CD8-positive, alpha-beta memory T cell (primary cell): ENCODE results near the gene VWA8. TPM values are rescaled to one million over a fixed set of nuclear protein-coding genes. Genes with fewer than 3 reads are reported as not detected.

Experiments
- CTCF ChIA-PET: fragments of 350-600 bp; sonication (Branson Sonifier 250); formaldehyde crosslinking; loops from one replicate; lab custom pipeline; 2021; ENCODE audit warnings: antibody characterized with exemption; lab: Charles Lee
- POLR2A ChIA-PET: fragments of 350-600 bp; sonication (Branson Sonifier 250); formaldehyde crosslinking; loops from one replicate; lab custom pipeline; 2021; ENCODE audit warnings: antibody characterized with exemption; lab: Charles Lee
- DNase-seq, 5 donors: peaks; one replicate each; pipeline versions ENCODE4 v3.0.0 to v3.0.0-alpha.2; 2020 to 2022; ENCODE audit warnings: mixed read lengths in 1 of 5
- H3K27ac ChIP-seq: one replicate; pipeline ENCODE4 v1.7.0; 2013; ENCODE audit warnings: low read depth, mild to moderate bottlenecking, low read length, moderate library complexity
- H3K27me3 ChIP-seq: 2 replicates; pipeline ENCODE4 v1.7.0; 2013; ENCODE audit warnings: low read length, mild to moderate bottlenecking; ENCODE audit not compliant: insufficient read depth, poor library complexity, severe bottlenecking
- H3K36me3 ChIP-seq: 2 replicates; pipeline ENCODE4 v1.7.0; 2013; ENCODE audit warnings: mild to moderate bottlenecking, low read length, moderate library complexity; ENCODE audit not compliant: insufficient read depth
- H3K4me1 ChIP-seq: 2 replicates; pipeline ENCODE4 v1.7.0; 2013; ENCODE audit warnings: mild to moderate bottlenecking, low read length, moderate library complexity; ENCODE audit not compliant: insufficient read depth
- H3K4me3 ChIP-seq: 2 replicates; pipeline ENCODE4 v1.7.0; 2013; ENCODE audit warnings: mild to moderate bottlenecking, low read length
- H3K9me3 ChIP-seq: 2 replicates; pipeline ENCODE4 v1.7.0; 2013; ENCODE audit warnings: mild to moderate bottlenecking, low read length
- H3K27ac Mint-ChIP-seq, 8 donors: one replicate each; pipeline ENCODE4 v1.8.0; 2020 to 2021; ENCODE audit warnings: mixed read lengths in 8 of 8, mild to moderate bottlenecking in 6 of 8, inconsistent platforms in 3 of 8, moderate library complexity in 3 of 8
- H3K27me3 Mint-ChIP-seq, 2 donors: one replicate each; pipeline ENCODE4 v1.8.0; 2020 to 2021; ENCODE audit warnings: mixed read lengths in 2 of 2, mild to moderate bottlenecking in 1 of 2, moderate library complexity in 1 of 2
- H3K36me3 Mint-ChIP-seq, 3 donors: one replicate each; pipeline ENCODE4 v1.8.0; 2020 to 2021; ENCODE audit warnings: mixed read lengths in 3 of 3, inconsistent platforms in 1 of 3, mild to moderate bottlenecking in 1 of 3
- H3K4me1 Mint-ChIP-seq, 3 donors: one replicate each; pipeline ENCODE4 v1.8.0; 2020 to 2021; ENCODE audit warnings: mixed read lengths in 3 of 3, inconsistent platforms in 1 of 3, mild to moderate bottlenecking in 1 of 3
- H3K4me3 Mint-ChIP-seq, 7 donors: one replicate each; pipeline ENCODE4 v1.8.0; 2020 to 2021; ENCODE audit warnings: mixed read lengths in 7 of 7, mild to moderate bottlenecking in 6 of 7, moderate library complexity in 4 of 7, inconsistent platforms in 2 of 7
- H3K9me3 Mint-ChIP-seq, 5 donors: one replicate each; pipeline ENCODE4 v1.8.0; 2020 to 2022; ENCODE audit warnings: mixed read lengths in 5 of 5, mild to moderate bottlenecking in 3 of 5, moderate library complexity in 2 of 5, inconsistent platforms in 1 of 5
- polyA plus RNA-seq: library from polyadenylated mRNA; unstranded; fragments of 300-500 nt; fragmentation: Illumina TruSeq; gene quantifications from one replicate; pipeline ENCODE4 v1.2.3, GENCODE V29; 2021
- total RNA-seq, 2 experiments: library from RNA; stranded (reverse); gene quantifications; one replicate each; pipeline ENCODE4 v1.2.3, GENCODE V29; 2021

The VWA8 gene
- total and polyA plus RNA-seq, 3 experiments from 2014 or later, result 6.9 to 21.3 (median 21.2) TPM

DNA sequence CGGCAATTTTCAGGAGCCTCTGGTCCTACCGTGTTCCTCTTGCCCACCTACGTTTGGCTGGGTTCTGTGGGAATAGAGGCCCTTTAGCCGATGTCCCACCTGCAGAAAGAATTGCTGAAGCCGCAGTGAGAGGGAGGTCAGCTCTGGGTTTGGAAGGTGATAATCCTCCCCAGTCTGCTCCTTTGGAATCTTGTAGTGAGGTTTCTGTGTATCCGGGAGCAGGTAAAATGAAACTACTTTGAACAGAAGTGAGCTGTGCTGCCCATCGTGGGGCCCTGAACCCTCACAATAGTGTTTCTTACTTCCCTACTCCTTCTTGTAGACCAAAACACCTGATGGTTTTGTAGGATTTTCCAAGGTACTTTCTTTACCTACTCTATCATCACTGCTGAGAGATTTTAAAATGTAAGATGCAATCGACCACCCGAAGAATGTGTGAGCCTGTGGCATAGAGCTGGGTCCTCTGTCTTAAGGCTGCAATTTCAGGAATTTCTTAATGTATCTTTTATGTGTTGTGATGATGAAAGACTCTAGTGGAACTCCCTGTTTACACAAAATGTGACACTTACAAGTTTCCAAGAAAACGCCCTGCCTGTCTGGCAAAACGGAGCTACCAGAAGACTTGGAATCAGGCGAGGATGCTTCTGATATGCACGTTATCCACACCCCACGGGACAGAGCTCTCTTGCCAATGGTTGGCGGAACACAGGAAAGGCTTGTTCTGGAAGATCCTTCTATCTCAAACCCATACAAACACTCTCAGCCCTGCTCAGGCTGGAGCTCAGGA, 427.4 kb downstream of the VWA8 start:
- no peak for DNase-seq
- no peak overlapping the region for H3K27ac Mint-ChIP-seq

DNA sequence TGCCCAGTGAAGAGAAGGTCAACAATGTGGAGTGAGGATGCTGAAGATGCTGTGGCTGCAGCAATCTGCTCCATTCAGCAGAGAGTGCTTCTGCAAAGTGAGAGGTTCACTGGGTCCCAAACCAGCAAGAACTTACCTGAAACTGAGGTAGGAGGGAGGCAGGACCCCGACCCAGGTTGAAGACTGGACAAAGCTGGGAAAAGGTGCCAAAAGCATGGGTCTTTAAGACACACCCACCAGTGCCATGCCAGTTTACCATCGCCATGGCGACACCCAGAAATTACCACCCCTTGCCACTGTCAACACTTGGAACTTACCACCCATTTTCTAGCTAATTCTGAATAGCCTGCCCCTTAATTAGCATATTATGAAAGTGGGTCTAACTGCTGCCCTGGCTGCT, 432.9 kb downstream of the VWA8 start:
- Histone ChIP-seq H3K27me3 (no peaks in the 10 kb centered on the region), H3K9me3 (no peaks in the 10 kb centered on the region), H3K4me1 (no peaks in the 10 kb centered on the region), H3K27ac (no peak overlapping the region), H3K4me3 (no peak overlapping the region), H3K36me3 (no peaks in the 10 kb centered on the region)
- POLR2A ChIA-PET, result no interaction called here
- H3K9me3 Mint-ChIP-seq, result no peaks in the 10 kb centered on the region
- DNase-seq, result no peak
- no peak overlapping the region for H3K4me3 Mint-ChIP-seq
- peak overlapping the region in 1 of 8 donors; percentile 57 for H3K27ac Mint-ChIP-seq
- peaks cover 4 to 8% of the 10 kb centered on the region in 2 donors for H3K27me3 Mint-ChIP-seq
- peaks cover 0 to 3% (median 0%) of the 10 kb centered on the region in 3 donors for H3K4me1 Mint-ChIP-seq
- CTCF ChIA-PET, result no interaction called here
- no peaks in the 10 kb centered on the region for H3K36me3 Mint-ChIP-seq

More for the DNA sequence above, 427.4 kb downstream of the VWA8 start:
- POLR2A ChIA-PET, result no interaction called here
- H3K4me3 Mint-ChIP-seq, result no peak overlapping the region
- no peaks in the 10 kb centered on the region for H3K36me3 ChIP-seq
- CTCF ChIA-PET, result no interaction called here
- H3K9me3 Mint-ChIP-seq, result peaks cover 0 to 3% (median 0%) of the 10 kb centered on the region in 5 donors
- no peaks in the 10 kb centered on the region for H3K36me3 Mint-ChIP-seq
- H3K4me3 ChIP-seq, result no peak overlapping the region
- no peak overlapping the region for H3K27ac ChIP-seq
- H3K27me3 Mint-ChIP-seq, result peaks cover under 1 to 2% of the 10 kb centered on the region in 2 donors
- H3K9me3 ChIP-seq, result no peaks in the 10 kb centered on the region
- no peaks in the 10 kb centered on the region for H3K4me1 Mint-ChIP-seq
- no peaks in the 10 kb centered on the region for H3K27me3 ChIP-seq
- no peaks in the 10 kb centered on the region for H3K4me1 ChIP-seq

DNA sequence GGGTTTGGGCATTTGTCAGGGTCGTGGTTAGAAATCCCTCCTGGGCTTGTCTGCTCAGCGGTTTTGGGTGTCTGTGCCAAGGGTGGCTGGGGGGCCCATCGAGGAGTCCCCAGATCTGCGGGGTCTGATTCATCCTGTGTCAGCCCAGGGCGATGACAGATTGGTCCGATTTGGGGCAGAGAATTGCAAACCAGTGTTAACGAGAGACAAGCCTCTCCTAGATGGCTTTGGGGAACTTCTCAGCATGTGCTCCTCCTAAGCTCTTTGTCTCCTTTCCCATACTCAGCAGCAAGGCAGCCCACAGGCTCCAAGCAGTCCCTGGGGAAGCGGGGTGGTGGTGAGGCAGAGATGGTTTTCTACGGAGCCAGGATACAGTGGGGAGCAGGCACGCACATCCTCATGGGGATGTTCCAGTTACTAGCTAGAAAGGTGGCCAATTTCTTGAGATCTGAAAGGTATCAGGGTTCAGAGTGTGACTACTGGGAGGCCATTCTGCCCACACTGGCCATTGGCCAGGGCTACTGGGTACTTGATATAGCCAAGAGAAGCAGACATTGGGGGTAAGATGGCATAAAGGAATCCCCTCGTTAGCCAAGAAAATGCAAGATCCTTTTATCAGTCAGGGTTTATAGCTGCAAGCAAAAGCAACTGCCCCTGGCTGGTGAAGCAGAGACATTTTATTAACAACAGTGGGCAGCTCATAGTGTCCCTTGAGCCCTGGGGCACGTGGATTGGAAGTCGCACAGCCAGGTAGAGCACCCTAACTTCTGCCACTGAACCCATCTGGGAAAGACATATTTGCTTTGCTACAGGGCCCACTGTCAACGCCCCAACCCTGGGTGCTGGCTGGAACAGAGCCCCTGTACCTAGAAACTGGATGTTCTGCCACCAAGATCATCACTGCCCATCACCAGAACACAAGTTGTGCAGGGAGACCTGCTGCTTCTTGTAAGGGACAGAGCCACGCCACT, 440.0 kb downstream of the VWA8 start:
- Mint-ChIP-seq H3K4me3 (no peak overlapping the region), H3K4me1 (peaks cover 0 to 3% (median 0%) of the 10 kb centered on the region in 3 donors), H3K27me3 (peaks cover 0 to 4% of the 10 kb centered on the region in 2 donors), H3K36me3 (peaks cover 0 to 5% (median 3%) of the 10 kb centered on the region in 3 donors), H3K27ac (no peak overlapping the region), H3K9me3 (peaks cover 0 to 2% (median 0%) of the 10 kb centered on the region in 5 donors)
- DNase-seq, result no peak
- H3K27me3 ChIP-seq, result no peaks in the 10 kb centered on the region
- H3K36me3 ChIP-seq, result no peaks in the 10 kb centered on the region
- no peak overlapping the region for H3K27ac ChIP-seq
- CTCF ChIA-PET, result no interaction called here
- POLR2A ChIA-PET, result no interaction called here
- H3K4me1 ChIP-seq, result no peaks in the 10 kb centered on the region
- no peak overlapping the region for H3K4me3 ChIP-seq
- H3K9me3 ChIP-seq, result no peaks in the 10 kb centered on the region

DNA sequence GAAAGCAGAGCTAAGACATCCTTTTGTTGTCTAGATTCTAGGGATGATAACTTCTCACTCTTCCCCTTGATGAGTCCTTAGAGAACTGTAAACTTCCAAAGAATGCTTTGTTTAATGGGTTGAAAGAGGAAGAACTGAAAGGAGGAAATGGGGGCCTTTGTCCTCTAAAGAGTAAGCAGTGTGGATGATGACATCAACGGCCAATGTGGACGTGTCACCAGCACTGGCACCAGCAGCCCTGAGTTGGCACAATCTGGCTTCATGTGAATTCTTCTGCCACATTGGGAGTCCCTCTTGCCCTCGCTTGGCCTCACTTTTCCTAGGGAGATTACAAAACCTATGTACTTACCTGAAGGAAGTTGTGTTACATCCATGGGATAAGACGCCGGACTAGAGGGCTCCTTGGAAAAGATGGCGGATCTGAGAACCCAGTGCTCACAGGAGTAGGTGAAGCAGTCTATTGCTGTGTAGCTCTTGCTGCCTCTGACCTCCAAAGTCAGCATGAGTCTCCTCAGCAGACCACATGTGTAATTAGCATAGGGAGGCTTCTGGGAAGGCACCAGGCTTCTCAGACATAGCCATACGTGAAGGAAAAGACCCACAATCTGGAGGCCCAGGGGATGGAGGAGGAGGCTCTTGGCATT, 440.8 kb downstream of the VWA8 start:
- no peak overlapping the region for H3K27ac Mint-ChIP-seq

More for the DNA sequence above, 440.8 kb downstream of the VWA8 start:
- Histone ChIP-seq H3K36me3 (no peaks in the 10 kb centered on the region), H3K4me3 (no peak overlapping the region), H3K27ac (no peak overlapping the region), H3K4me1 (no peaks in the 10 kb centered on the region), H3K27me3 (no peaks in the 10 kb centered on the region), H3K9me3 (no peaks in the 10 kb centered on the region)
- no peak overlapping the region for H3K4me3 Mint-ChIP-seq
- no peak for DNase-seq
- ChIA-PET CTCF (no interaction called here), POLR2A (no interaction called here)
- H3K27me3 Mint-ChIP-seq, result peaks cover 0 to 2% of the 10 kb centered on the region in 2 donors
- H3K9me3 Mint-ChIP-seq, result peaks cover 0 to 2% (median 0%) of the 10 kb centered on the region in 5 donors
- peaks cover 0 to 3% (median 0%) of the 10 kb centered on the region in 3 donors for H3K4me1 Mint-ChIP-seq
- peaks cover 0 to 5% (median 3%) of the 10 kb centered on the region in 3 donors for H3K36me3 Mint-ChIP-seq

Other genes starting within 250 kb of the VWA8 start
- 10 to 100 TPM; 10.2 to 10.9 TPM for gene DGKH, start 87.5 kb upstream of the VWA8 start, total RNA-seq
- 2.5 TPM for gene DGKH, start 87.5 kb upstream of the VWA8 start, polyA plus RNA-seq